Brain microvascular endothelial cell (primary cell): Measurements from ENCODE around the gene MSI2.

Experiments
- DNase-seq: peaks from one replicate; pipeline ENCODE4 v3.0.0-alpha.2; 2020
- H3K27ac ChIP-seq: fragments of 250-450 bp; sonication (Bioruptor Pico); 2 replicates; pipeline ENCODE4 v1.5.1; 2020; ENCODE audit warnings: mild to moderate bottlenecking, moderate library complexity
- H3K27me3 ChIP-seq: fragments of 250-450 bp; sonication (Bioruptor Pico); replicated peaks from 2 replicates; pipeline ENCODE4 v1.5.1; 2020; ENCODE audit warnings: mild to moderate bottlenecking
- H3K36me3 ChIP-seq: fragments of 250-450 bp; sonication (Bioruptor Pico); replicated peaks from 2 replicates; pipeline ENCODE4 v1.5.1; 2020; ENCODE audit warnings: mild to moderate bottlenecking
- H3K4me3 ChIP-seq: 2 replicates; pipeline ENCODE4 v1.5.1; 2011; ENCODE audit warnings: low read depth, mild to moderate bottlenecking, control low read depth, low read length, moderate library complexity
- in situ Hi-C: cut with HindIII; loops from 2 replicates; pipeline ENCODE4 v1.10.0; 2017; ENCODE audit warnings: low sequenced_read_pairs, low pct_ligation_motif_present
- TF ChIP-seq, protein P1 (sequence below): IDR thresholded peaks from 2 replicates; pipeline ENCODE4 v1.5.1; 2011; ENCODE audit warnings: low read depth, mild to moderate bottlenecking, moderate library complexity, low read length, control low read depth, inconsistent platforms; ENCODE audit errors: missing control alignments

The MSI2 gene

DNA sequence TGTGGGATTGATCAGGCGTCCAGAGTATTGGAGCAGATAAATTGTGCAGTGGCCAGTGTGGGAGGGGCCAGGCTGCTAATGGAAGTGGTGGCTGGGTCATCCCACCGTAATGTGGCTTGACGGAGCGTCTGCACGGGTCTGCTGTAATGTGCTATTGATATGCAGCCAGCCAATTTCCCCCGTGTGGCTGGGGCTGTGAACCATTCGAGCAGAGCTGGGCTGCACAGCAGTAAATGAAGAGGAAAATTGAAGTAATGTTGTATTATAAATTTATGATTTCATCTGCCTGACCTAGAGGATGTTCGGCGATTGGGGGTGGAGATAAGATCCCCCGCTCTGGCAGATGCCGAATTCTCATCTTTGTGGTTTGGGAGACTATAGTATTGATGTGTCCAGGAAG, 367.3 kb downstream of the MSI2 start:
- in situ Hi-C loops = no loop called here
- TF ChIP-seq, protein P1, sequence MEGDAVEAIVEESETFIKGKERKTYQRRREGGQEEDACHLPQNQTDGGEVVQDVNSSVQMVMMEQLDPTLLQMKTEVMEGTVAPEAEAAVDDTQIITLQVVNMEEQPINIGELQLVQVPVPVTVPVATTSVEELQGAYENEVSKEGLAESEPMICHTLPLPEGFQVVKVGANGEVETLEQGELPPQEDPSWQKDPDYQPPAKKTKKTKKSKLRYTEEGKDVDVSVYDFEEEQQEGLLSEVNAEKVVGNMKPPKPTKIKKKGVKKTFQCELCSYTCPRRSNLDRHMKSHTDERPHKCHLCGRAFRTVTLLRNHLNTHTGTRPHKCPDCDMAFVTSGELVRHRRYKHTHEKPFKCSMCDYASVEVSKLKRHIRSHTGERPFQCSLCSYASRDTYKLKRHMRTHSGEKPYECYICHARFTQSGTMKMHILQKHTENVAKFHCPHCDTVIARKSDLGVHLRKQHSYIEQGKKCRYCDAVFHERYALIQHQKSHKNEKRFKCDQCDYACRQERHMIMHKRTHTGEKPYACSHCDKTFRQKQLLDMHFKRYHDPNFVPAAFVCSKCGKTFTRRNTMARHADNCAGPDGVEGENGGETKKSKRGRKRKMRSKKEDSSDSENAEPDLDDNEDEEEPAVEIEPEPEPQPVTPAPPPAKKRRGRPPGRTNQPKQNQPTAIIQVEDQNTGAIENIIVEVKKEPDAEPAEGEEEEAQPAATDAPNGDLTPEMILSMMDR = no peak
- DNase-seq = no peak

DNA sequence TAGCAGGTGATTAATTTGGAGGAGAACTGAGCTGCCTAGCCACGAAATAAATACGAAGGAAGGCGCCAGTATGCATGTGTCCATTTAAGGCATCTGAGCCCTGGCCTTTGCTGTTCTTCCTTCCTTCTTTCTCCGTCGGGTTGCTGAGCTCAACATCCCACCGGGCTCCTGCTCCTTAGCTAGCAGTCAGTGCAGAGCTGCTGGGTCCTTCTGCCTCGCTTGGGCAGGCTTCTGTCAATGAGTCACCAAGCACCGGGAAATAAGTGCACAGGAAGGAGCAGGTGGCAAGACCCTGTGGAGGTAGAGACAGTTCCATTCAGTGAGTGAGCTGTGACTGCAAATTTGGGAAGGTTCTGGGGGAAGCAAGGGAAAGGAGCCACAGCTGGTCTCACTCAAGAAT, 368.1 kb downstream of the MSI2 start:
- DNase-seq = no peak
- in situ Hi-C loops = no loop called here
- H3K27ac ChIP-seq = no peak overlapping the region
- no peaks in the 10 kb centered on the region for H3K36me3 ChIP-seq
- H3K27me3 ChIP-seq = no peaks in the 10 kb centered on the region
- no peak overlapping the region for H3K4me3 ChIP-seq
- TF ChIP-seq, protein P1 = no peak

More for the DNA sequence above, 367.3 kb downstream of the MSI2 start:
- Histone ChIP-seq H3K4me3 (no peak overlapping the region), H3K27ac (no peak overlapping the region), H3K36me3 (no peaks in the 10 kb centered on the region), H3K27me3 (no peaks in the 10 kb centered on the region)

DNA sequence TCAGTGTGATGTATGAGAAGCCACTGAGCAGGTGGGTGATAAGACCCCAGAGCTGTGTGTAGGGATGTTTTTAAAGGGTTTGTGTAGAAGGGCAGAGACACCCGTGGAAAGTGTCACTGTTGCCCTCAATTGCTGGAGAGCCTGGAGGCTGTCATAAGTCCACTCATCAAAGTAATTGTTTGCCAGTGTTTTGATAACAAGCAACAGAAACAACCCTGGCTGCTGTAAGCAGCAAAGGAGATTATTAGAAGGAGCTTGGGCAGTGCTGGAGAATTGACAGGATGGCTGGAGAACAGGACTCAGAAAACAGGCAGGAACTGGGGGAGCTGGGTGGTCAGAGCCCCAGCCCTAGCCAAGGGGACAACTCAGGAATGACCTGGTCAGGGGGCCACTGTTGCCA, 369.2 kb downstream of the MSI2 start:
- Histone ChIP-seq H3K27ac (no peak overlapping the region), H3K27me3 (no peaks in the 10 kb centered on the region), H3K36me3 (no peaks in the 10 kb centered on the region), H3K4me3 (no peak overlapping the region)
- in situ Hi-C loops = no loop called here
- TF ChIP-seq, protein P1 = no peak
- no peak for DNase-seq

DNA sequence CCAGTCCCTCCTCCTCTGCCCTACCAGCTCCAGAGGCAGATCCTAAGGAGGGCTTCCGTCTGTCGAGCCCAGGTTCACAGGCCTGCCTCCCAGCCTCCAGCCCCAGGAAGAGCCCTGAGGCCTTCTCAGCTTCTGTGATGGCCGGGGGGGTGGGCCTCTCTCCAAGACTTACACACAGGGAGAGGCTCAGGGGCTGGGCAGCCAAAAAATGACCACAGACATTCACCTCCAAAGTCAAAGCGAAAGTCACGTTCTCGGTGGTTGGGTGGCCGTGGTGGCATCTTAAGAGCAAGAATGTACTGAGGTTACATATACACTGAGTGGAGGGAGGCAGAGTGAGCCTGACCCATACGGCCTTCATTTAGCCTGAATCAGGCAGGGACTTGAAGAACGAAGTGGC, 369.6 kb downstream of the MSI2 start:
- H3K27me3 ChIP-seq = no peaks in the 10 kb centered on the region
- no peaks in the 10 kb centered on the region for H3K36me3 ChIP-seq
- TF ChIP-seq, protein P1 = no peak
- H3K27ac ChIP-seq = no peak overlapping the region
- no peak overlapping the region for H3K4me3 ChIP-seq
- no peak for DNase-seq
- in situ Hi-C loops = no loop called here

DNA sequence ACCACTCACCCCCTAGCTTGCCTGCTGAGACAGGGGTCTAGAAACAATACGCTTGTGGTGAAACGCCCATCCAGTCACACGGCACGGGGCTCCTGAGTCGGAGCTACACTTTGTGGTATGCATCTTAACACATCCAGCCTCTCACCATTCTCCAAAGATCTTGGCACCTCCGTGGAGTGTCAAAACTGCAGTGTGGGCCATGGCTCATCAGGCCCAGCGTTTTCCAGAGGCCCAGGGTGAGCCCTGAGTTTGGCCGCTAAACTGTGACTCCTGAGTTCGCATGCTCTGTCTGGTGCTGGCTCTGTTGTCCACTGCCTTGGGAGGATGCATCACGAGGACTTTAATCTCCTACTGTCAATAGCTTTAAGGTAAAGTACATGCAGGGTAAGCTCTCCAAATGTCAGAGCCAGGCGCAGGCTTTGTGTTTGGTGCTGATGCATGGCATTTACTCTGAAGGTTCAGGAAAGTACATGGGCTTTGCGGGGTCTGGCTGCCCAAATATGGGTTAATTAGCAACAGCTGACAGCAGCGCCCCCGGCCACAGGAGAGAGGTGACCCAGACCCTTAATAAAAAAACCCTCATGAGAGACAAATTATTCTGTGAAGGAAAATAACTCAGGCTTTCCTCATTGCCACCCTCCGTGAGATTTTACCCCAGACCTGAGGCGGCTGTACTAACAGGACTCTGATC, 370.3 kb downstream of the MSI2 start:
- Histone ChIP-seq H3K27ac (no peak overlapping the region), H3K27me3 (no peaks in the 10 kb centered on the region), H3K36me3 (no peaks in the 10 kb centered on the region), H3K4me3 (no peak overlapping the region)
- TF ChIP-seq, protein P1 = no peak
- in situ Hi-C loops = no loop called here
- no peak for DNase-seq

DNA sequence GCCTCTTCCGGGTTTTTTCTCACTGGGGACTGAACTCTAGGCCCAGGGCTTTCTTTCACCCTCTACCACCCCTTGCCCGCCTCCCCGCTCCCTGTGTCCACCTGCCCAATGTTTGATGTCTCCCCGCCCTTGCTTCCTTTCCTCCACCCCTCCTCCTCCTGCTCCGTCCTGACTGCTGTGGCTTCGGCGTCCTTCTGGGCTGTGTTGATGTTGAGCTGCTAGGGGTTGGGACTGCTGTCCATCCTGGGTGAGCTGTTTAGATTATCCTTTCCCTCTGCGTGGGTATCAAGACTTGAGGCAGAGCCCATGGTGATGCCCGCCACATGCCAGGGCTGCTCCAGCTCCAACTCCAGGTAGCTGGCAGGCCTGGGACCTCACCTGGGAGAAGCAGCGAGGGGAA, 371.3 kb downstream of the MSI2 start:
- TF ChIP-seq, protein P1 = no peak
- H3K36me3 ChIP-seq = no peaks in the 10 kb centered on the region
- H3K27me3 ChIP-seq = no peaks in the 10 kb centered on the region
- no peak overlapping the region for H3K27ac ChIP-seq
- H3K4me3 ChIP-seq = no peak overlapping the region
- in situ Hi-C loops = no loop called here
- DNase-seq = no peak
